Type B pancreatic cell (in vitro differentiated cells): ENCODE measurements around the gene MPHOSPH9. TPM values are rescaled to one million over a fixed set of nuclear protein-coding genes. Genes with fewer than 3 reads are reported as not detected.

Source experiments
- DNase-seq: peaks from one replicate; pipeline ENCODE4 v3.0.0; 2021; ENCODE audit warnings: mixed read lengths; ENCODE audit not compliant: unreplicated experiment; ENCODE audit errors: extremely low spot score
- H3K27ac Mint-ChIP-seq: 2 replicates; pipeline ENCODE4 v1.8.0; 2021; ENCODE audit warnings: mild to moderate bottlenecking, mixed read lengths
- H3K27me3 Mint-ChIP-seq: 2 replicates; pipeline ENCODE4 v1.8.0; 2021; ENCODE audit warnings: mixed read lengths
- H3K36me3 Mint-ChIP-seq: 2 replicates; pipeline ENCODE4 v1.8.0; 2021; ENCODE audit warnings: mixed read lengths
- H3K4me1 Mint-ChIP-seq: one replicate; pipeline ENCODE4 v1.8.0; 2021; ENCODE audit warnings: mixed read lengths; ENCODE audit not compliant: unreplicated experiment
- H3K4me3 Mint-ChIP-seq: 2 replicates; pipeline ENCODE4 v1.8.0; 2021; ENCODE audit warnings: mild to moderate bottlenecking, mixed read lengths
- H3K9me3 Mint-ChIP-seq: 2 replicates; pipeline ENCODE4 v1.8.0; 2021; ENCODE audit warnings: mixed read lengths
- CTCF ChIP-seq: fragments of 200-600 bp; sonication (generic); conservative IDR thresholded peaks from 2 replicates; pipeline ENCODE4 v1.5.0; 2021; ENCODE audit warnings: antibody characterized with exemption, mild to moderate bottlenecking
- total RNA-seq: library from RNA; stranded (reverse); gene quantifications from 2 replicates; pipeline ENCODE4 v1.2.1, GENCODE V29; 2021; ENCODE audit warnings: low replicate concordance

MPHOSPH9 gene
- total RNA-seq, 1 donor from 2014 or later: 52.3 TPM

GRCh38 chr12:123126294-123127181 lies 106.4 kb downstream of the MPHOSPH9 start:
- TF ChIP-seq CTCF: peak; percentile 34
- H3K4me3 Mint-ChIP-seq: peak overlapping the region; percentile 18

DNA sequence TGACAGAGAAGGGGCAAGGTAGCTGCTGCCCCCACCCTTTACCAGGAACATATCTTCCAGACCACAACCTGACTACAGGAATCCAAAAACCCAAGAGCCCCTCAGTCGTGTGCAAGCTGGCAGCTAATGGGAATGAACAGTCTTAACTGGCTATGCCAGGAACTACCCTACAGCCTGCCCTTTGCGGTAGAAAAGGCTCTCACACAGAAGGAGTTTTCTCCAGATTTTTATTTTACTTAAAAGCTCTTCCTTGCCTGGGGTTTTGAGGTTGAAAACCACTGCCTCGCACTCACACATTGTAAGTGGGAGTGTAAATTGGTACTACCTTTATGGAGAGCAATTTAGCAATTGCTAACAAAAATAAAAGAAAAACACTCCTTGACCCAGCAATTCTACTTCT lies 110.3 kb downstream of the MPHOSPH9 start:
- H3K4me3 Mint-ChIP-seq: no peak overlapping the region
- H3K27ac Mint-ChIP-seq: no peak overlapping the region
- no peaks in the 10 kb centered on the region for H3K36me3 Mint-ChIP-seq
- peaks cover 9% of the 10 kb centered on the region for H3K4me1 Mint-ChIP-seq
- no peak for TF ChIP-seq CTCF
- no peak for DNase-seq
- peaks cover 8% of the 10 kb centered on the region for H3K9me3 Mint-ChIP-seq
- no peaks in the 10 kb centered on the region for H3K27me3 Mint-ChIP-seq

More at GRCh38 chr12:123126294-123127181, 106.4 kb downstream of the MPHOSPH9 start:
- peak overlapping the region; percentile 88 for H3K27ac Mint-ChIP-seq
- H3K4me1 Mint-ChIP-seq: peaks cover 9% of the 10 kb centered on the region
- peaks cover 8% of the 10 kb centered on the region for H3K9me3 Mint-ChIP-seq
- H3K27me3 Mint-ChIP-seq: no peaks in the 10 kb centered on the region
- DNase-seq: no peak
- no peaks in the 10 kb centered on the region for H3K36me3 Mint-ChIP-seq

DNA sequence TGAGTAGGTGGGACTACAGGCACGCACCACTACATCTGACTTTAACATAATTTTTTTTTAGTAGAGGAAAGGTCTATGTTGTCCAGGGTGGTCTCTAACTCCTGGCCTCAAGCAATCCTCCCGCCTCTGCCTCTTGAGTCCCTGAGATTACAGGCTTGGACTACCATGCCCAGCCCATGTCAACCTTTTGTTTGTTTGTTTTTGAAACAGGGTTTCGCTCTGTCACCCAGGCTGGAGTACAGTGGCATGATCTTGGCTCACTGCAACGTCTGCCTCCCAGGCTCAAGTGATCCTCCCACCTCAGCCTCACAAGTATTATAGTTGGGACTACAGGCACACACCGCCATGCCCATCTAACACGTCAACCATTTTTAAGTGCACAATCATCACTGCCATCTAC lies 111.3 kb downstream of the MPHOSPH9 start:
- no peak for TF ChIP-seq CTCF
- no peaks in the 10 kb centered on the region for H3K27me3 Mint-ChIP-seq
- no peak overlapping the region for H3K4me3 Mint-ChIP-seq
- no peak for DNase-seq
- peaks cover 6% of the 10 kb centered on the region for H3K9me3 Mint-ChIP-seq
- H3K36me3 Mint-ChIP-seq: no peaks in the 10 kb centered on the region
- no peak overlapping the region for H3K27ac Mint-ChIP-seq
- H3K4me1 Mint-ChIP-seq: peaks cover 7% of the 10 kb centered on the region

DNA sequence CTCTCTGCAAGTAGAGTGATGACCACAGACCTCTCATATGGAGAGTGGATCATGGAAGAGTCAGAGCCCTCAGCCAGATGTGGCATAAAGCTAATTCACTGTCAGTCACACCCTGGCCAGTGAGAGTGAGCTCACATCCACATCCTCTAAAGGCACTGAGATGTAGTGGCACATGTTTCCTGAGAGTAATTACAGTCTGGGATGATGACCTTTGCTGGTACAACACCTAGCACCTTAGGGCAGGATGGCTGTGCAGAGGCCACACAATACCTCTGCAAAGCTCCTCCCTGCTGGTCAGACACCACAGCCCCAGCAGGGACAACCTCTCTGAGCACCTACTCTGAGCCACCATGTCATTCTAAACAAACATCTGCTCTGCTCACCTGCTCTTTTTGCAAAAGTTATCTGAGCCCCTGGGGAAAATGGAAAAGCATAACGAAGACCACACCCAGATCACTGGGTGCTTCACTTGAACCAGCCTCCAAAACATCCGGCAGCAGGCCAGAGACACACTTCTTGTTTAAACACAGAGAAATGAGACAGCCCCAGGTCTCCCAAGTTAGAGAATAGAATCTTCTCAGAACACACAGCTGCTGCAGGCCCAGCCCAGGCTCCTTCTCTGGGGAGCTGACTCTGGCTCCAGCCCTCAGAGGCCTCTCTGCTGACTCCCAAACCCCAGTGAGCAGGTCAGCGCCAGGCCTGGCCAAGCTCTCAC lies 112.3 kb downstream of the MPHOSPH9 start:
- no peak for TF ChIP-seq CTCF
- DNase-seq: no peak
- no peaks in the 10 kb centered on the region for H3K9me3 Mint-ChIP-seq
- no peaks in the 10 kb centered on the region for H3K36me3 Mint-ChIP-seq
- H3K4me3 Mint-ChIP-seq: no peak overlapping the region
- no peaks in the 10 kb centered on the region for H3K27me3 Mint-ChIP-seq
- H3K27ac Mint-ChIP-seq: no peak overlapping the region
- H3K4me1 Mint-ChIP-seq: no peaks in the 10 kb centered on the region

DNA sequence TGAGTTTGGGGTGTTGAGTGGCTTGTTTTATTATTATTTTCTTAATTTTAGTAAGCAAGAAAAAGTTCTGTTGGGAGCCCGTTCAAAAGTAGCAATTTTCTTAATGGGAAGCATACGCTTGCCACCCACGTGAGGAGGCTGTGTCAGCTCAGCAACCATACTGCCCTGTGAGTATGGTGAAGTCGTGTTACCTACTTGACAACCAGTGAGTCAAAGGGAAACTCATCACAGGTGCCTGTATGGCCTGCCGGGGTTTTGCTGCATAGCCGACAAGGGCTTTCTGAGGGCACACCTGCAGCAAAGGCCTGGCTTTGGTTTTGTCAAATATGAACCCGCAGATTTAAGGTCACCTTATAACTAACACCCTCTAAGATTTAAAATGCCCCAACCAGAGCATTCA lies 113.1 kb downstream of the MPHOSPH9 start:
- H3K4me3 Mint-ChIP-seq: no peak overlapping the region
- DNase-seq: no peak
- H3K36me3 Mint-ChIP-seq: no peaks in the 10 kb centered on the region
- no peaks in the 10 kb centered on the region for H3K27me3 Mint-ChIP-seq
- TF ChIP-seq CTCF: no peak
- no peaks in the 10 kb centered on the region for H3K9me3 Mint-ChIP-seq
- no peak overlapping the region for H3K27ac Mint-ChIP-seq
- peaks cover 6% of the 10 kb centered on the region for H3K4me1 Mint-ChIP-seq
